GM18861 (cell line): Measurements from ENCODE around the gene PUS3.

ENCODE experiments used
- ATAC-seq: cut with Tn5 transposase; IDR thresholded peaks from one replicate; pipeline ENCODE4 v1.9.1; 2021; ENCODE audit not compliant: unreplicated experiment

The PUS3 gene

DNA sequence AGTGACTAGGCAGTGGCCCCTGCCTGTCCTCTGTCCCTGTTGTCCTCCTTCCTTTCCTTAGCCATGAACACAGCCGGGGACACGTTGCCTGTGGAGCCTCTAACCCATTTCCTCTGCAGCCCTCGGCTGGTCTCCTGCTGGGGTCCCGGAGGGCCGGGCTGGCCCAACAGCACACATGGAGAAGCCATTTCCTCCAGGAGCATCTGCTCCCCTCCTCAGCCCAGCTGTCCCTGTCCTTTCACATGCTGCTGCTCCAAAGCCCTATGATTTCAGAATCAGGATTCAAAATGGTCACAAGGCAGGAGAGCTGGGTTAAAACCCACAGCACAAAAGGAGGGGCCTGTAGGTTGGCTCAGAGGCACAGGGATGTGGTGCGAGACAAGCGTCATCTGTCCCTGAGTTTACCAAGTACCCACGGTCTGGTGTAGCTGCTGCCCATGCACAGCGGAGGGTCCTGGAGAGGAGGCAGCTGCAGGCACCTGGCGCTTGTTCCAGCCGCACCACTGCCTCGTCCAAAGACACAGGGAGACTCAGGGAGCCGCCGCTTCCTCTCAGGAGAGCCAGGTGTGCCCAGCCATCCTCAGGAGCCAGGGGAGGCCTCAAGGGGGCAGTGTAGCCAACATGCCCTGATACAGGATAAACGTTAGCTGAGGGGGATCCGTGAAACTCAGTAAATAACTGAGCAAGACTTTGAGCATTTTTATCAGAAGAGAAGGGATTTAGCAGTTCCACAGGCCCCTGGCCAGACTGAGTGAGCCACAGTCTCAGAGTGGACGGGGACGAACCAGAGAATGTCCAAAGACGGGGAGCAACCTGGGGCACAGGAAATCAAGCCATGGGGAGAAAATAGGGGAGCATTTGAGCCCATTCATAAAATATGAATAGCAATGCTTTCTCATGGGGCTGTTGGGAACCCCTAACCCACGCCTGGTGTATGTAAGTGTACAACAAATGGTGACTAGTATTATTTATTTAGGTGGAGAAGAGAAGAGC is 38.9 kb upstream of the PUS3 start:
- no peak for ATAC-seq

DNA sequence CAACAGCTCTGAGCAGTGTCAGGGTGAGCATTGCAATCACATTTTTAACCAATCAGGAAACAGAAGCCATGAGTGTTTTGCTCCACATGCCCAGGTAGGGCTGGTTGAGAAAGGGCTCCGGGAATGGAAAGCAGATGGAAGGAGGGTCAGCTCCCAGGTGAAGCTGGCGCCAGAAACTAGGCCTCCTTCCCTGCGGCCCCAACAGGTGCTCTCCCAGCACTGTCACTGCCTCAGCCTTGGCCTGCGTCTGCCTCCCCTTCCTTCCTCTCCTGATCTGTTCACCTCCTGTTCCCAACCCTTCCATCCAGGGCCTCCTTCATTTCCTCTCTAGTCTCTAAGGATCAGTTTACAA is 38.2 kb upstream of the PUS3 start:
- ATAC-seq = no peak

DNA sequence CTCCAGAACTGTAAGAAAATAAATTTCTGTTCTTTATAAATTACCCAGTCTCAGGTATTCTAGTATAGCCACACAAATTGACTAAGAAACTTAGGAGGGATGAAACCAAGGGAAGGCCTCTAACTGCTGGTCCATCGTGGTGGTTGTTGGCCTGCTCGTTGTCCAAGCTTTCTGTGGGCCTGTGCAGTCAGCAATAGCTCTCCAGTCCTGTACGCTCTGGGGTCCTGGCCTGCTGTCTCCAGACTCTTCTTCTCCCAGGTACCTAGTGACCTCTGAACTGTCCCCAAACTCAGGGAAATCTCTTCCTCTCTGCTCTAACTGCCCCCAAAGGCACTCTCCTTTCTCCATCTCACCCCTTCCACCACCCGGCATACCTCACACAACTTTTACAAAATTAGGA is 37.1 kb upstream of the PUS3 start:
- ATAC-seq = no peak

DNA sequence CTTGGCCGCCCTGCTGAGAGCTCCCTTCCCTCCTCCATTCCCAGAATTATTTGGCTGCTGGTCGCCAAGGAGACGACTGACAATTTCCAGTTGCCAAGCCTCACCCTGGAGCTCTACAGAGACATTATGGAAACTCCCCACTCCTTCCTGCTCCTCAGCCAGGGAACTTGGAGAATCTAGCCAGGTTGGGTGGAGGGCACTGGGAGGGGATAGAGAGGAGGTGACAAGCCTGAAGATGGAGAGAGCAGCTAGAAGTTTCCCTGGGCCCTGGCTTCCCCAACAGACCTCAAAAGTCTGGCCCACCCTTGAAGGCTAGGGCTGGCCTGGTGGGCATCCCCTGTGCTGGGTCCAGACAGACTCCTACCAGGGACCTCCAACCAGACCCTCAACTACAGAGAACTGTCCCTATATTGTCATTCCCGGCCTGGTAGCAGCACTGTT is 36.1 kb upstream of the PUS3 start:
- no peak for ATAC-seq

DNA sequence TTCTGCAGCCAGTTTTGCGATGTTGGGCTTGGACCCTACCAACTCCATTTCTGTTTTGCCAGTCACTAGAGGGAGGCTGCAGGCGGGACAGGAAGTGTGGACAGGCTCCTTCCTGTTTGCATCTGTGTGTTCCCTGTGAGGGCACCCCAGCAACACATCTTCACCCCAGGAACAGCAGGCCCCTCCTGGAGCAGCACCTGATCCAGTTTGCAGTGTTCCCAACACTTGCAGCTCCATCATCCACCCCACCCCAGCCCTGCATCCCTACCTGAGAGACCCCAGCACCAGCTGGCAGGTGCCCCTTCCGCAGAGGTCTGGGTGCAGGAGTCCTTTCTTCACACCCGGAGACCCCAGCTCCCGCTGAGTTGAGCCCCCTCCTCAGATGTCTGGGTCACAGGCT is 35.4 kb upstream of the PUS3 start:
- ATAC-seq = no peak

DNA sequence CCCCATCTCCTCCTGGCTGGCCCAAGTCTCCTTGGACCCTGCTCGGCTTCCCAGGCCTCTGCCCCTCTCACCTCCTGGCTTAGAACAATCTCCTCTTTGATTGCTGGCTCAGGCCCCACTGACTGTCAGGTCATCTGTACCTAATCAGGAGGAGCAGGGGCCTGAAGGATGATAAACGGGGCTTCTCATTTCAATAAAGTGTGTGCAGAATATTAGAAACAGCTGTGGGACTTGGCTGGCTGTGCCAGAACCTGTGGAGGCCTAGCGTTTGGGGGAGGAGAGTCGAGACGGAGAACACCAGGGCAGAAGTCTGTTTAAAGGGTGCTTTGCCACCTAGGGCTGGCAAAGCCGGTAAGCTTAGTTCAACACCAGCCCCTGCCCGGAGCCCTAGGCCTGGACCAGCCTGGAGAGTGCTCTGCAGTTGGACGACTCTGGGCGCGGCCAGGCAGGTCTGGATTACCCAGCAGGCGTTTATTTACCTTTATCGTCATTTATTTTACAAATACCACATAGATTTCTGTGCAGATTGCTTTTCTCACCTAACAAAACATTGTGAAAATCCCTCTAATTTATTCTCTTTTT is 32.7 kb upstream of the PUS3 start:
- no peak for ATAC-seq

DNA sequence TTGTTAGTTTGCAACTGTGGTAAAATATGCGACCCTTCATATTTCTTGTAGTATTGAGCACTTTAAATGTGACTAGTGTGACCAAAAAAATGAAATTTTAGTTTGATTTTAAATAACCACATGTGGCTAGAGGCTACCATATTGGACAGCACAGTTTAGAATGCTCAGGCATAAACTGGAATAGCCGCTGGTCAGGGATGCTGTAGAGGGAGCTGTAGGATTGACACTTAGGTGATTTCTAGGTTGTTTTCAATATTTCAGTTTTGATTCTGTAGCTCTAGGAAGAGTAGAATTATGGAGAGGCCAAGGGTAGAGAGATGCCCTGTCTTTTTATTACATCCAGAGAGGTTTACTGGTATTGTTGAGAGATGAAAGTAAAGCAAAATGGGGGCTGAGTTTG is 32.0 kb upstream of the PUS3 start:
- no peak for ATAC-seq

DNA sequence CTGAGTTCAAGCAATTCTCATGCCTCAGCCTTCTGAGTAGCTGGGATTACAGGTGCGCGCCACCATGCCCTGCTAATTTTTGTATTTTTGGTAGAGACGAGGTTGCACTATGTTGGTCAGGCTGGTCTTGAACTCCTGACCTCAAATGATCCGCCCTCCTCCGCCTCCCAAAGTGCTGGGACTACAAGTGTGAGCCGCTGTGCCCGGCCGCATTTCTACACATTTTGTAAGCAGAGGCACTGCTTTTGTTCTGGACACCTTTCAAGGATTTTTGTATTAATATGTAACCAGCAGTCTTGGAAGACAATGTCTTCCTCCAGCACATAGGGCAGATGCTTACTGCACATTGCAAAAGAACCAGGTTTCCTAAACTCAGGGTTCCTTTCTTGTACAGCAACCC is 31.5 kb upstream of the PUS3 start:
- ATAC-seq = no peak

DNA sequence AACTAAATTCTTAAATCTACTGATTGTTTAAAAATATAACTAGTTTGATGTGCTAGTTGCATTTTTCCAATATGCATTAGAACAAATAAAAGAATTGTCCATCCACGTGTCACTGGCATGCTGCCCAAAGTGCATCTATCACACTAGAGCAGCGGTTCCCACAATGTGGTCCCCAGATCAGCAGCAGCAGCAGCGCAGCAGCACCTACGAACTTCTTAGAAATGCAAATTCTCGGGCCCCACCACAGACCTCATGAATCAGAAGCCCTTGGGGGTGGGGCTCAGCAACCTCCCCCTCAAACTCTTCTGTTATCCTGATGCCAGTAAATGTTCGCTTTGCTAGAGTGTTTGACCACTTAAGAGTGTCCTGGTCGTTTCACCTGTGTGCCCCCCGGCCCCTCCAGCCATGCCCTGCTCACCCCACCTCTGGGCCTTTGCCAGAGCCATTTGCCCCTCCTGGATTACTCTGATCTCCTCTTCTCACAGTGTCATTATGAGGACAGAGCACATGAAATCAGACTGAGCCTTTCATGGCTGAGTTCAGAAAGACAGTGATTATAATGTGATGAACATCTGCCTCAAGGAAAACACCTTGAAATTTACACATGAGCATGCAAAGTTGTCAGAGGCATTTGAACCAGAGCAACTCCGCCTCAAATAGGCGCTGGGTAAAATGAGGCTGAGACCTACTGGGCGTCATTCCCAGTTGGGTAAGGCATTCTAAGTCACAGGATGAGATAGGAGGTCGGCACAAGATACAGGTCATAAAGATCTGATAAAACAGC is 30.2 kb upstream of the PUS3 start:
- no peak for ATAC-seq

DNA sequence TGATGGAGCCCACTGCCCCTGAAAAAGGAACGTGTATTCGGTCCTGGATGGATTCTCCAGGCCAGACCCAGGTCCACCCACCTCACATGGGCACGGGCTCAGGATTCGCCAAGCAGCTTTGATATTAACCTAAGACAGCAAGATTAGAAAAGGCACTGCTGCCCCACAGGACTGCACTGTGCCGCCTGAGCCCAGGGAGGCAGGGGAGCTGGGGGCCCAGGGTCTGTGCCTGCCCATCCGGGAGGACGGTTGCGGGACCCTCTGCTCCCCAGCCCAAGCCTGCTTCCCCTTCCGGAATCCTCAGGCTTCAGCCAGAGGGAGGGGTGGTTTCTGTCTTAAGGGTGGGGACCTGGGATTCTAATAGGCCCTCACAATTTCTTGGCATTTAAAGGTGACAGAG is 29.3 kb upstream of the PUS3 start:
- ATAC-seq = no peak

DNA sequence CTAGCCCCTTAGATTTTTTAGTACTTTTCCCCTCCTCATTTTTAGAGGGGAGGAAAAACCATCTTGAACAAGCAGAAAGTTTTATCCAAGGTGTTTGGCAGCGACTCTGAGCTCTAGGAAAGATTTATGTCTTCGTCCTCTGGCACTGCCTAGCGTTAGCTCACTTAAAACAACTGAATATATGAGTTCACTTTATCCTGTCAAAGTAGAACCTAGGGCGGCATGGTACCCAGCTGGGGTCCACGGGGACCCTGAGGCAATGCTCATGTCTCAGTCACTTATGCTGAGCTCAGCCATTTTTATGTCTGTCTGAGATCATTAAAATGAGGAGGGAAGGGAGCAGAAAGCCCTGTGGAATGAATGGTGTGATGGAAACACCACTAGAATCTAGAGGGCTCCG is 28.7 kb upstream of the PUS3 start:
- no peak for ATAC-seq

DNA sequence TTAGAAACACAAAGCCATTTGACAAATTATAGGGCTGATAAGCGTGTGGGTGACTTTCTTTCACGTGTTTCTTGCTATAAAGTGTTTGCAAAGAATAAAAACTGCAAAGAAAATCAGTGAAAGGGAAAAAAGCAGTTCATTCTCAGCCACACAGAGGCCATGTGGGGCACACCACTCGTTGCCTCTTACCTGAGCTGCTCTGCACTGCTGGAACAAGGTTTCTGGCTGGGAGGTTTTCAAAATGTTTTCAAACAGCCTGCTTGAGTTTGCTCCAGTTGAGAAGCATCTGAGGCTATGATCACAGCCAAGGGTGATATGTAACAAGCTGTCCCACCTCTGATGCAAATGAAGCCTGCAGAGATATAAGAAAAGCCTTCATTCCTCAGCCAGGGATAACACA is 28.1 kb upstream of the PUS3 start:
- no peak for ATAC-seq

DNA sequence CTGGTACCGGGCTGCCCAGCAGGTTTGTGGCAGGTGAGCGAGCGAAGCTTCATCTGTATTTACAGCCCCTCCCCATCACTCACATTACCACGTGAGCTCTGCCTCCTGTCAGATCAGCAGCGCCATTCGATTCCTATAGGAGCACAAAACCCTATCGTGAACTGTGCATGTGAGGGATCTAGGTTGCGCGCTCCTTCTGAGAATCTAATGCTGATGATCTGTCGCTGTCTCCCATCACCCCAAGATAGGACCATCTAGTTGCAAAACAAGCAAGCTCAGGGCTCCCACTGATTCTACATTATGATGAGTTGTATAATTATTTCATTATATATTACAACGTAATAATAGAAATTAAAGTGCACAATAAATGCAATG is 27.1 kb upstream of the PUS3 start:
- no peak for ATAC-seq

DNA sequence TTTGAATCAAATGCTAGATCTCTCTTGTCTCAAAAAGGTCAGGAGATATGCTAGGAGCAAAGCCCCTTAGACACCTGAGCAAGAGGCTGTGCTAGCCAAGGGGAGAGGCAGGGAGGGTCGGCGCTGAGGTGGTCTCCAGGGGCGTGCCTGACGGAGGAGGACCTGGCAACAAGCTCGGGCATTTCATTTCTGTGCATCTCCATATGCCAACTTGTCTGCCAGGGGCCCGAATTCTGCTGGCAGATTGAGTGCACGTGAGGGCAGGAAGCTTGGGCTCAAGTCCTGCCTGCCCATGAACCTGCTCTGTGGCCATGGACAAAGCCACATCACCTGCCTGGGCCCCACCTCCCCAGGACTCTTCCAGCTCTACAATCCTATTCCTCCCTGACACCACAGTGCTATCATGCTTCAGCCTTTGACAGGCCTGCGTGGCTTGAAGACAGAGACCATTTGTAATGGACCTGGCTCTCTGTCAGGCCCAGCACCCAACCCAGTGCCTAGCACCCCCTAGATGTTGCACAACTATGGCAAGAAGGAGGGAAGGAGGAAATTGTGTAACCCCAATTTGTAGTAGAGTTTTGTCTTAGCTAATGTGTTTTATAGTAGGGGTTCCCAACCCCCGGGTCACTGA is 26.6 kb upstream of the PUS3 start:
- no peak for ATAC-seq

DNA sequence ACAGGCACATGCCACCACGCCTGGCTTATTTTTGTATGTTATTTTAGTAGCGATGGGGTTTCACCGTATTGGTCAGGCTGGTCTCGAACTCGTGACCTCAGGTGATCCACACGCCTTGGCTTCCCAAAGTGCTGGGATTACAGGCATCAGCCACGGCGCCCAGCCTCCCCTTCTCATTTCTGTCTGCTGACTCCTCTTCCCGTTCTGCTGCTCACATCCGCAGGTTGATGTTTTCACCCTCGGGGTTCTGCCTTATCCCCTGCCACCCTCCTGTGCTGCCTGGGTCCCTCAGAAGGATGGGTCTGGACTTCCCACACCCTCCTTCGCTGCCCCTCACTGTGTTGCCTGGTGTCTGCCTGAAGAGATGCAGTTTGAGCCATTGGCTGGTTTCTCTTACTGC is 23.7 kb upstream of the PUS3 start:
- ATAC-seq = no peak

DNA sequence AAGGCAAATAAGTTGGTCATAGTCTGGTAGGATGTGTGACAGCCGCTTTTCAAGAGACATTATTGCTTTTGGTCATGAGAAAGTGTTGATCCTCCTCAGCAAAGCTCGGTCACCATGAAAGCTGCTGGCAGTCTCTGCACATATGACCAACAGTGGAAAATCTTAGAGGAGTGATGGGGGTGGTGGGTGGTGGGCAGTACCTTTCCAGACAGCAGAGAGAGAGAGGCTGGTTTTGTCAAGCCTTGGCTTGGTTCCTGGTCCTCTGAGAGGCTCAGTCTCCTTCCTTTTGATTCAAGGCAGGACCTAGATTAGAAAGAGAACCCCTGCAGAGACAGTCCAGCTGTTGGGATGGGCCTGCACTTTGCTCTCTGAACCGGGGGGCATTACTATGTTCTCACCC is 22.8 kb upstream of the PUS3 start:
- ATAC-seq = no peak

DNA sequence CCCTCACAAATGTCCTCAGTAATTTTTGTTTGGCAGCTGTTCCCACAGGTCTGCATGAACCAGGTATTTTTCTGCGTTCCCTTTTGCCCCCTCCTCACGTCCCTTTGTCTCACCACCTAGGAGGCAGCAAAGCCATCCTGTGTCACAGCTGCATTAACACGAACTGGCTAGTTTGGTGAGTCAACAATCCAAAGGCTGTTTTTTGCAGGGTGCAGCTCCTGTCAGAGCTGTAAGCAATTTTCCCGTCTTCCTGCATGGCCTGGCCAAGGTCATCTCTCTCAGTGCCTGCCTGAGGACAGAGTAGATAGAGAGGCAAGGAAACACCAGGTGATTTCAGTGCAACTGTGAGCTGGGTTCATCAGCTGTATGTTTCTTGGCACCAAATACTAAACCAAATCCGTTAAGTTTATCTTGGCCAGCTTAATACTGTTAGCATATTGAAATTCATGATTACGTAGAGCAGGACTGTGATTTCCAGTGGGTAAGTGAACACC is 22.3 kb upstream of the PUS3 start:
- no peak for ATAC-seq

DNA sequence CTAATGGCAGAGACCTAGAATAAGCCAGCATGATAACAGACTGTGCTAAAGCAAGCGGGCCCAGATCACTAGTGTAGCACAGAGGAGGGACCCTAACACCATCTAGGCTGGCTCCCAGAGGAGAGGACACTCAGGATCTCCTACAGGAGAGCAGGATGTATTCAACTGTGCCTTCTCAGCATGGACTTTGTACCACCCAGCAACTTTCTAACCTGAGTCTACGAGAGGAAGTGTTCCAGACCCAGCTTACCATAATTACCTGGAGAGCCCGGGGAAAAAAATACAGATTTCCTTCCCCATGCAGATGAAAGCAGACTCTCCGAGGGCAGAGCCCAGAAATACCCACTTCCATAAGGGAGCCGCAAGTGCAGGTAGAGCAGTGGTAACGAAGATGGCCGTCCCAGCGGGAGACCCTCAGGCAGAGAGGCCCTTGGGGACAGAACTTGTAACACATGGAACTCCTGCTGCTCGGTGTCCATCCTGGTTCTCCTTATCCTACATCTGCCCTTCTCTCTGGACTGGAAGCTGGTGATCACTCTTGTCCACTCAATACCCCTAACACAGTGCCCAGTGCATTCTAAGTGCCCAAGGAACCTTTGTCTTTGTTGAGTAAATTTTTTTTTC is 21.5 kb upstream of the PUS3 start:
- no peak for ATAC-seq

DNA sequence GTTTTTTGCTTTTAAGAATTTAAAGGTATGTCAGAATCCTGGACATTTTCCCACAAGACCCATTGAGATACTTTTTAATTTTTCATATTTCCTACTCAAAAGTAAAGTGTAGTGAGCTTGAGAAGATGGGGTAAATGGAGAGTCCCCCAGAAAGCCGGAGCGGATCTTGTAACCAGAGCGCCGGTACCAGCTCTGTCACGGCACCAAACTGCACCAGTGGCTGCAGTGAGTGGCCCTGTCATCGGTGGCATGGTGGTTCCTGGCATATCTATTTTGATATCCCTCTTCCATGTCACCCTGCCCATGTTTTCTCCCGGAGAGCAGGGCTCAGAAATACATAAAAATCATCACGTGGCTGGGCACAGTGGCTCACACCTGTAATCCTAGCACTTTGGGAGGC is 20.6 kb upstream of the PUS3 start:
- ATAC-seq = no peak

DNA sequence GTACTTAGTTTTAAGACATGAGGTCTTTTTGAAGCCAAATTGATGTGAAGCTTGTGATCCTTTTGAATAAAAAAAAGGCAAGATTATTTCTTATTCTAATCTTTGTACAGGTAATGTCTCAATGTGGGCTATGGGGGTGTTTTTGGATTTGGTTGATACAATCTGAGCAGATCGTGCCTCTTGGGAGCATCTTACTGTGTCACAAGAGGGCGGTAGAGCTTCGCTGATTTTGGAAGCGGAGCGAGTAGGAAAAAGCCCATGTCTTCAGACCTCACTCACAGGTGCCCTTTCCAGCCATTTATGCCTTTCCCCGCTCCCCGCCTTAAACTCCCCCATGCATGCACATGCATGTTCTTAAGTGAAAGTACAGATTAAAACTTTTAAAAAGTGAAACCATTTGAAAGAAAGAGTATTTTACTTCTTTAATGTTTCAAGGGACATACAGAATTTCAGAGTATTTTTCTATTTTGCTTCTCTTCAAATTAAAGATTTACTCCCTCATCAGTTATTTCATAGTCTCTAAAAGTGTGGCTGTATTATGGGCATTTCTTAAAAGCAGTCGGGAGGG is 20.1 kb upstream of the PUS3 start:
- peak; percentile 63 for ATAC-seq

DNA sequence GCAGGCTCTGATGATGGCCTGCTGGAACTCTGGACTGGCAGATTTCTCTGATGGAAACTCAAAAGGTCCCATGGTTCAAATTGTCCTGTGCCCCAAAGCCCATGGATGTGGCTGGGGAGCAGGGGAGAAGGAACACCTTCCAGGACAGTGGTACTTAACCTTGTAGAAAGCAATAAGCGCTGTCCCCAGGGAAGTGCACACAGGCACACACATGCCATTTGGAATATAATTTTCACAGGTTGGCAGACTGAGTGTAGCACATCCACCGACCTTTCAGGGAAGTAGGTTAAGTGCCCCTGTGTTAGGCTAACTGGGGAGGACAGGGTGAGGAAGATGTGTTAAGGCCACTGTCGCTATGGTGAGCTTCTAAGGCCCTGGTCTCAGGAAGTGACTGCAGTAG is 19.1 kb upstream of the PUS3 start:
- no peak for ATAC-seq
